Body of pancreas (tissue), 4 donors: Measurements from ENCODE around the gene CD58. TPM values are rescaled to one million over a fixed set of nuclear protein-coding genes. Genes with fewer than 3 reads are reported as not detected.
A peak's percentile ranks its signal among the peaks of the same experiment; 100 is the strongest.

Experiments
- ATAC-seq: fragments of 150-250 bp; one replicate; pipeline ENCODE4 v1.9.1; 2016
- DNase-seq, 4 donors: peaks; one replicate each; pipeline ENCODE4 v3.0.0-alpha.2; 2019
- H3K27ac ChIP-seq, 4 donors: fragments of 200-600 bp; sonication (generic); 1 replicate in 3 of 4; 2 replicates in 1 of 4; pipeline versions ENCODE4 v1.5.1 to v1.6.1; 2016 to 2019; ENCODE audit warnings: mild to moderate bottlenecking in 1 of 4, mixed read lengths in 1 of 4, moderate library complexity in 1 of 4
- H3K27me3 ChIP-seq, 2 donors: fragments of 200-600 bp; sonication (generic); one replicate each; pipeline ENCODE4 v1.6.0; 2016; ENCODE audit warnings: mild to moderate bottlenecking in 1 of 2
- H3K36me3 ChIP-seq, 2 donors: fragments of 200-600 bp; sonication (generic); replicated peaks in 1 of 2; 2 replicates each; pipeline ENCODE4 v1.5.1; 2016; ENCODE audit warnings: low read depth in 2 of 2; ENCODE audit not compliant: insufficient read depth in 1 of 2
- H3K4me1 ChIP-seq: fragments of 200-600 bp; sonication (generic); one replicate; pipeline ENCODE4 v1.6.0; 2016
- H3K4me3 ChIP-seq, 2 donors: fragments of 200-600 bp; sonication (generic); 1 replicate in 1 of 2; 2 replicates in 1 of 2; pipeline ENCODE4 v1.5.1; 2016 to 2019
- H3K9me3 ChIP-seq, 3 donors: fragments of 200-600 bp; sonication (generic); 1 replicate in 2 of 3; 2 replicates in 1 of 3; pipeline ENCODE4 v1.5.1; 2016
- CTCF ChIP-seq, 7 experiments: fragments of 450-650 bp in 4 of 7; fragments of 200-600 bp in 3 of 7; sonication (generic) in 3 of 7; IDR thresholded peaks; one replicate each; pipeline ENCODE4 v1.5.1; 2016 to 2019; ENCODE audit warnings: antibody characterized with exemption in 7 of 7
- POLR2A ChIP-seq, 3 donors: fragments of 450-650 bp; IDR thresholded peaks; one replicate each; pipeline ENCODE4 v1.6.1; 2016; ENCODE audit warnings: antibody characterized with exemption in 3 of 3, mild to moderate bottlenecking in 2 of 3
- WGBS, 2 donors: methylation state at CpG; one replicate each; pipeline ENCODE4 v1.1.5; 2017; 5-methylcytosine and 5-hydroxymethylcytosine counted together
- intact Hi-C: fragments of 100-400 bp; cut with DNase I; formaldehyde crosslinking; loops from one replicate; pipeline ENCODE4 v1.15.1; 2023
- total RNA-seq, 2 donors: library from RNA; depleted of rRNA; stranded (reverse); fragments of >200 nt; gene quantifications; one replicate each; pipeline ENCODE4 v1.1.0, GENCODE V29; 2016

CD58 gene
- total RNA-seq, 2 donors from 2014 or later: 6.6 to 15.0 TPM

GRCh38 chr1:116532671-116533428 is 38.0 kb downstream of the CD58 start:
- H3K4me3 ChIP-seq: no peak overlapping the region
- no peak overlapping the region for H3K27ac ChIP-seq
- DNase-seq: no peak
- no peaks in the 10 kb centered on the region for H3K9me3 ChIP-seq
- intact Hi-C loops: no loop called here
- WGBS, 2 donors: 90 to 94% methylated on average over 23 of the region's 23 CpGs
- no peaks in the 10 kb centered on the region for H3K27me3 ChIP-seq
- ATAC-seq: no peak
- TF ChIP-seq CTCF (IDR thresholded peaks at IDR 0.05) (no peak), POLR2A (IDR thresholded peaks at IDR 0.05) (no peak)
- no peaks in the 10 kb centered on the region for H3K4me1 ChIP-seq
- no peaks in the 10 kb centered on the region for H3K36me3 ChIP-seq

GRCh38 chr1:116531917-116532316 is 38.9 kb downstream of the CD58 start:
- H3K9me3 ChIP-seq: no peaks in the 10 kb centered on the region
- DNase-seq: no peak
- H3K27me3 ChIP-seq: no peaks in the 10 kb centered on the region
- no peaks in the 10 kb centered on the region for H3K36me3 ChIP-seq
- intact Hi-C loops: no loop called here
- no peaks in the 10 kb centered on the region for H3K4me1 ChIP-seq
- WGBS, 2 donors: 91 to 97% methylated on average over 6 to 13 of the region's 13 CpGs
- no peak overlapping the region for H3K4me3 ChIP-seq
- TF ChIP-seq POLR2A (IDR thresholded peaks at IDR 0.05) (no peak), CTCF (IDR thresholded peaks at IDR 0.05) (no peak)
- no peak overlapping the region for H3K27ac ChIP-seq
- no peak for ATAC-seq

- no peaks in the 10 kb centered on the region for H3K9me3 ChIP-seq
- intact Hi-C loops: no loop called here
- ATAC-seq: peak; percentile 21
- no peaks in the 10 kb centered on the region for H3K27me3 ChIP-seq
- no peak overlapping the region for H3K27ac ChIP-seq
- DNase-seq: no peak
- no peak overlapping the region for H3K4me3 ChIP-seq
- H3K36me3 ChIP-seq: no peaks in the 10 kb centered on the region
- H3K4me1 ChIP-seq: no peaks in the 10 kb centered on the region
- WGBS, 2 donors: 58 to 61% methylated on average over 3 of the region's 3 CpGs
- TF ChIP-seq POLR2A (IDR thresholded peaks at IDR 0.05) (no peak), CTCF (IDR thresholded peaks at IDR 0.05) (no peak)
Measured at GRCh38 chr1:116529681-116530080, 41.1 kb downstream of the CD58 start.

- no peaks in the 10 kb centered on the region for H3K36me3 ChIP-seq
- no peaks in the 10 kb centered on the region for H3K4me1 ChIP-seq
- TF ChIP-seq POLR2A (IDR thresholded peaks at IDR 0.05): no peak
- DNase-seq (no peak), ATAC-seq (no peak)
- intact Hi-C loops: no loop called here
- no peak overlapping the region for H3K4me3 ChIP-seq
- 53 to 54% methylated on average over 3 of the region's 3 CpGs for WGBS, 2 donors
- H3K9me3 ChIP-seq: no peaks in the 10 kb centered on the region
- H3K27me3 ChIP-seq: no peaks in the 10 kb centered on the region
- H3K27ac ChIP-seq: no peak overlapping the region
Measured at GRCh38 chr1:116529199-116529631, 41.6 kb downstream of the CD58 start.

- Histone ChIP-seq H3K9me3 (no peaks in the 10 kb centered on the region), H3K36me3 (no peaks in the 10 kb centered on the region), H3K4me3 (no peak overlapping the region), H3K27me3 (no peaks in the 10 kb centered on the region), H3K4me1 (no peaks in the 10 kb centered on the region), H3K27ac (no peak overlapping the region)
- intact Hi-C loops: no loop called here
- 88 to 91% methylated on average over 1 of the region's 1 CpG for WGBS, 2 donors
- DNase-seq: no peak
- ATAC-seq: no peak
- TF ChIP-seq POLR2A (IDR thresholded peaks at IDR 0.05) (no peak), CTCF (IDR thresholded peaks at IDR 0.05) (no peak)
Measured at GRCh38 chr1:116528329-116529083, 42.3 kb downstream of the CD58 start.
